ENCODE data around the gene CAMK2D.

GRCh38 chr4:113534711-113535110 lies 226.8 kb downstream of the CAMK2D start:
- TF ChIP-seq, protein P1, sequence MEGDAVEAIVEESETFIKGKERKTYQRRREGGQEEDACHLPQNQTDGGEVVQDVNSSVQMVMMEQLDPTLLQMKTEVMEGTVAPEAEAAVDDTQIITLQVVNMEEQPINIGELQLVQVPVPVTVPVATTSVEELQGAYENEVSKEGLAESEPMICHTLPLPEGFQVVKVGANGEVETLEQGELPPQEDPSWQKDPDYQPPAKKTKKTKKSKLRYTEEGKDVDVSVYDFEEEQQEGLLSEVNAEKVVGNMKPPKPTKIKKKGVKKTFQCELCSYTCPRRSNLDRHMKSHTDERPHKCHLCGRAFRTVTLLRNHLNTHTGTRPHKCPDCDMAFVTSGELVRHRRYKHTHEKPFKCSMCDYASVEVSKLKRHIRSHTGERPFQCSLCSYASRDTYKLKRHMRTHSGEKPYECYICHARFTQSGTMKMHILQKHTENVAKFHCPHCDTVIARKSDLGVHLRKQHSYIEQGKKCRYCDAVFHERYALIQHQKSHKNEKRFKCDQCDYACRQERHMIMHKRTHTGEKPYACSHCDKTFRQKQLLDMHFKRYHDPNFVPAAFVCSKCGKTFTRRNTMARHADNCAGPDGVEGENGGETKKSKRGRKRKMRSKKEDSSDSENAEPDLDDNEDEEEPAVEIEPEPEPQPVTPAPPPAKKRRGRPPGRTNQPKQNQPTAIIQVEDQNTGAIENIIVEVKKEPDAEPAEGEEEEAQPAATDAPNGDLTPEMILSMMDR (IDR thresholded peaks at IDR 0.05; ENCODE audit: poor library complexity) = no peak
- TF ChIP-seq EZH2 (IDR thresholded peaks at IDR 0.05; ENCODE audit: borderline replicate concordance) (no peak), EZH2phosphoT487 (IDR thresholded peaks at IDR 0.05; ENCODE audit: low read depth, severe bottlenecking, unreplicated experiment) (no peak)

Measured in hepatocyte (in vitro differentiated cells).